ENCODE measurements around the gene FLACC1. TPM values are rescaled to one million over a fixed set of nuclear protein-coding genes. Genes with fewer than 3 reads are reported as not detected.
A peak's percentile ranks its signal among the peaks of the same experiment; 100 is the strongest.
"Not testable (repeated sequence)": the region's sequence is repeated elsewhere in the genome, so short reads cannot be mapped to it uniquely, and the experiment has no call there.

FLACC1 gene
- total RNA-seq, 1 experiment from 2014 or later: not detected

DNA sequence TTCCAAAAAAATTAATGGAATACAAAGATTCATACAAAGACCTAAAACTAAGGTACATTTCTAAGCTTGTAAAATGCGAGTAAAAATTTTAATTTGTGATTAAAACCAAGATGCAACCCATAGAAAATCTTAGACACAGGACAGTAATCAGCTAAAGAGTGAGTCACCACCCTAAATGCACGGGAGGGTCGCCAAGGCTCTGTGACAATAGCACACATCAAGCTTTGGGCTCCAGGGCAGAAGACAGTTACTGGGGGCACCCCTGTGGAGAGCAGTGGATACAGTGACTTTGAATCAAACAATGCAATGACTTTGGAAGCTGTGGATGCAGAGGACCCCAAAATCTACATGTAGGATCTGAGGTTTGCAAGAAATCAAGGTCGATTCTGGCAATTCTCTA lies 7.5 kb downstream of the FLACC1 start:
- no peak for DNase-seq (ENCODE audit: low read depth)

DNA sequence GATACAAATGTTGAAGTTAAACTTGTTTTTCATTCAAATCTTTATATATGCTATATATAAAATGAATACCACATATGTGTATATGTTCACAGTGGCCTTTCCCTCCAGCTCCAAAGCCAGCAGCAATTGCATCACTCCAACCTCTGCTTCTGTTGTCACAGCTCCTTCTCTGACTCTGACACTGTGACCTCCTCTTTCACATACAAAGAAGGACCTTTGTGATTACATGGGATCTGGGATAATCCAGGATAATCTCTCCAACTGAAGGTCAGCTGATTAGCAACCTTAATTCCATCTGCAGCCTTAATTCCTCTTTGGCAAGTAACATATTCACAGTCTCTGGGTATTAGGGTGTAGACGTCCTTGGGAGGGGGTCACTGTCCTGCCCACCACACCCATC lies 8.4 kb downstream of the FLACC1 start:
- no peak for DNase-seq (ENCODE audit: low read depth)

DNA sequence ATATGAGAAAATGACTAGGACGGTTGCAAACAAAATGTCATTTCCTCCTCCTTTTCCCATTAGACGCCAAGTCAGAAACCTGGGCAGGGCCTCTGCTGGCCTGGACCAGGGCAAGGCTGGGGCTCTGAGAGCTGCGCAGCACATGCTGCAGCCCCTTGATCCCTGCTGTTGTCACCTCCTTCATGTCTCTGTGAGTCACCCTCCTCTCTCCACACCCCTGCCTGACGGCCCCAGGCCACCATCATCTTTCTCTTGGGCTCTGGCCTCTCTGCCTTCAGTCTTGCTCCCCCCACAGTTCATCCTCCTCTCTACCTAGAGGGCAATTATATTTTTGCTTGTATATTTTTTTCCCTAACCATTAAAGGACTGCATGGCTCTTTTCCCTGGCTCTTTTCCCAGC lies 10.0 kb downstream of the FLACC1 start:
- no peak for DNase-seq (ENCODE audit: low read depth)

DNA sequence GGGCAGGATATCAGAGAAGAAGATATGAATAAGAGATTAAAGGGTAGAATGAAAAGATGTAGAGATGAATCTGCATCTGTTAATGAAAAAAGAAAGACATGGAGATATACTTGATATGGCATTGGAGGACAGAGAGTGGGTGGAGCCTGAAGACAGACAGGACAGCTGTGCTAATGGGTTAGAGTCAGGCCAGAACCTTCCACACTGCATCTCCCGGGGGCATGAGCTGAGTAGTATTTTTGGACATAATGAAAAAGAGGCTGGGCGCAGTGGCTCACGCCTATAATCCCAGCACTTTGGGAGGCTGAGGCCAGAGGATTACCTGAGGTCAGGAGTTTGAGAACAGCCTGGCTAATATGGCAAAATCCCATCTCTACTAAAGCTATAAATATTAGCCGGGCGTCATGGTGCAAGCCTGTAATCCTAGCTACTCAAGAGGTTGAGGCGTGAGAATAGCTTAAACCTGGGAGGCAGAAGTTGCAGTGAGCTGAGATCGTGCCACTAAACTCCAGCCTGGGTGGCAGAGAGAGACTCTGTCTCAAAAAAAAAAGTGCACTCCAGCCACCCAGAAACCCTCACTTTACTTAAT lies 11.4 kb downstream of the FLACC1 start:
- no peak for DNase-seq (ENCODE audit: low read depth)

DNA sequence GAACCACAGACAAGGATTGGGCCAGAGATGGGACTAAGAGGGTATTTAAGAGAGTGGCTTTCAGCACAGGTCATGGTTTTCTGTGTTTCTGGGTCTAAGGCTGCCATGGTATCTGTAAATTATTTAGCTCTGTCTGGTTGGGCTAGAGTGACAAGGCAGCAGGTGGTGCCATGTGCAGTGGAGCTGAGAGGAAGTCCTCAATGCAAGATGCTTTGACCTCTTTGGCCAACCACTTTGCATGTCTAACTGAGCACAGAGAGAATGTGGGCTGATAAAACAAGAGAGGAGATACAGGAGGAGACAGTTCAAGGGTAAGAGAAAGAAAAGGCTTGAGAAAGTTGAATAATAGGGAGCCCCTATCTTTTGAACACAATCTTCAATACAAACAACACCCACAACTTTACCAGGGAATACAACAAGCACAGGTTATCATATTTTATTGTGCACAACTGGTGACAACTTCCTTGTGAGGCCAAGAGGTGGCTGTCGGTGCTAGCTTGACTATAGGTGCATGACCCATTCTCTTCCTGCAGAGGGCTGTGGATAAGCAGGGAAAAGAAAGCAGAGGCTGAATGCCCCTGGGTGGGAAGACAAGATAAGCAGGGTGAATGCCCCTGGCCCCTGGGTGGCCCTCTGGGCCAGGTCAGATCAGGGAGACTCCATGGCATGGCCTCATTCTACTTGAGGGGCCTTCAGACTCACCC lies 12.3 kb downstream of the FLACC1 start:
- no peak for DNase-seq (ENCODE audit: low read depth)

DNA sequence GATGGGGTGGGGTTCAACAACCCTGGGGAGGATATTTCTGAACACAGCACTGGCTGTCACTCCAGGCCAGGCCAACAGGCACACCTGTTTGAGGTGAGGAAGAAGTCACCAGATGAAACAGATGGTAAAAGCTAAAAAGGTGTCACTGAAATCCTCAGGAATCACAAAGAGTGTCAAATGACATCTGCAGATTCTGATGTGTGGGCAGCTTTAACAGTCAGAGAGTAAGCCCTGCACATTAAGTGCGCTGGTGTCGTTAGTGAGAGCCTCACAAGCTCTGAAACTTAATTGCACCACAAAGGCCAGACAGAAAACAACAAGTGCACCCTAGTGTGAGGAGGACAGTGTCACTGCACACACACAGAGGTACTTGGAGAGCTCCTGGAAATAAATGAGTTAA lies 13.6 kb downstream of the FLACC1 start:
- no peak for DNase-seq (ENCODE audit: low read depth)

DNA sequence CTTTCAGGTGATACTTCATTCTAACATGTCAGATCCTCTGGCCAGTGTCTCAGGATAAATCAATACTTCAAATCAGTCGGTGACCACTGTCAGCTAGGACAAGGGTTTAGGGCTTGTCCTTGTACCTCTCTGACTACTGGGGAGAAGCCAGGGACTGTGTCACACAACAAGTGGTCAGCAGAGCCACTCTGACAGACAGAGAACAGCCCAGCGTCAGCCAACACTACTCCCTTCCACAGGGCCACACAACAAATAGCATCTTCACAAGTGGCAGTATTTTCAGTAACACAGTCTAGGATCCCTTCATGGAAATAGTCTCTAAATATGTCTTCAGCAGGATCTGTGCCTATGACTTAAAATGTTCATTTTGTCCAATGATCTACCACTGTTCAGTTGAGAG lies 14.2 kb downstream of the FLACC1 start:
- no peak for DNase-seq (ENCODE audit: low read depth)

DNA sequence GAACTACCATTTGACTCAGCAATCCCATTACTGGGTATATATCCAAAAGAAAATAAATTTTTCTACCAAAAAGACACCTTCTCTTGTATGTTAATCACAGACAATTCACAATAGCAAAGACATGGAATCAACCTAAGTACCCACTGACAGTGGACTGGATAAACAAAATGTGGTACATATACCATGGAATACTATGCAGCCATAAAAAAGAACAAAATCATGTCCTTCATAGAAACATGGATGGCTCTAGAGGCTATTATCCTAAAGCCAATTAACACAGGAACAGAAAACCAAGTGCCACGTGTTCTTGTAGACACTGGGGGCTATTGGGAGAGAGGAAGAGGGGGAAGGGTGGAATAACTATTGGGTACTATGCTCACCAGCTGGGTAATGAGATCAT lies 27.7 kb downstream of the FLACC1 start:
- DNase-seq (ENCODE audit: low read depth): no peak

DNA sequence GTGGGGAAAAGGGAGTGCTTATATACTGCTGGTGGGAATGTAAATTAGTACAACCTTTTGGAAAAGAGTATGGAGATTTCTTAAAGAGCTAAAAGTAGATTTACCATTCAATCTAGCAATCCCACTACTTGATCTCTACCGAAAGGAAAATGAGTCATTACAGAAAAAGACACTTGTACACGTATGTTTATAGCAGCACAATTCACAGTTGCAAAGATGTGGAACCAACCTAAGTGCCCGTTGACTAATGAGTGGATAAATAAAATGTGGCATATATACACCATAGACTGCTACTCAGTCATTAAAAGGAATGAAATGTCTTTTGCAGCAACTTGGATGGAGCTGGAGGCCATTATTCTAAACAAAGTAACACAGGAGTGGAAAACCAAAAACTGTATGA lies 29.5 kb downstream of the FLACC1 start:
- DNase-seq (ENCODE audit: low read depth): no peak

DNA sequence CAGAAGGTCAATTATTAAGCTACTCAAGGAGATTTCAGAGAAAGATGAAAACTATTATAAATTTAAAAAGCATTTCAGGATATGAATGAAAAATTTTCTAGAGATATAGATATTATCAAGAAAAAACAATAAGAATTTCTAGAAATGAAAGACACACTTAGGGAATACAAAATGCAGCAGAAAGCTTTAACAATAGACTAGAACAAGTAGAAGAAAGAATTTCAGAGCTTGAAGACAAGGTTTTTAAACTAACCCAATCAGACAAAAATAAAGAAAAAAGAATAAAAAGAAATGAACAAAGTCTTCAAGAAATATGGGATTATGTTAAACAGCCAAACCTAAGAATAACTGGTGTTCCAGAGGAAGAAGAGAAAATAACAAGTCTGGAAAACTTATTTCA lies 34.4 kb downstream of the FLACC1 start:
- DNase-seq (ENCODE audit: low read depth): no peak

DNA sequence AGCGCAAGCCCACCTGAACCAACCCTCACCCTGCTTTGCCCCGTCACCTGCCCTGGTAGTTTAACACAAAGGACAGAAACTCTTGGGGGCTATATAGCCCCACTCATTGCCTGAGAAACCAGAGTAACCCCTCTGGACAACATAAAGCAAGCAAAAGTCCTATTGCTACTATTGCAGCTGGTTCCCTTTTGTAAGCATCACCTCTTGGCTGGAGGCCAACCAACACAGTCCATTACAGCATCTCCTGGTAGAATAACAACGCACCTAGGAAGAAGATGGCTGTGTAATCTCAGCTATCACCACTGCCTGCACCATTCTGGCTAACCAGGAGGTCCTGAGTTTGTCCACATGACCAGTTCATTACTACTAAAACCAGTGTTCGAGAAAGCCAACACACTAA lies 36.4 kb downstream of the FLACC1 start:
- peak; percentile 7 for DNase-seq (ENCODE audit: low read depth)

DNA sequence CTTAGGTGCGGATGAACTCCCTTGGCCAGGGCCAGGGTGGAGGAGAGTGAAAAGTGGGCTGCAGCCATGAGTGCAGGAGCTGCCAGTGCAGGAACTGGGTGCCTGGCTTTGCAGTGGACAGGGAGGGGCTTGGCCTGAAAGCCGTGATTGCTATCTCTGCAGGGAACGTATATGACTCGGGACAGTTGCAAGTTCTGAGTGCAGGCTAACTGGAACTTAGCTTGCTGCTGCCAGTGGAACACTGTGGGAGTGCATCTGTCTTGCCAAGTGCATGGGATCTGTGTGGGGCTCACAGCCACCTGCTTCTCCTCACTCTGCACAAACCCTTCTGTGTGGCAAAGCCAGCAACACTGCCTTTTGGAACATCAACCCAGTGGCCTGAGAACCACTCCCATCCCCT lies 36.9 kb downstream of the FLACC1 start:
- DNase-seq (ENCODE audit: low read depth): no peak

DNA sequence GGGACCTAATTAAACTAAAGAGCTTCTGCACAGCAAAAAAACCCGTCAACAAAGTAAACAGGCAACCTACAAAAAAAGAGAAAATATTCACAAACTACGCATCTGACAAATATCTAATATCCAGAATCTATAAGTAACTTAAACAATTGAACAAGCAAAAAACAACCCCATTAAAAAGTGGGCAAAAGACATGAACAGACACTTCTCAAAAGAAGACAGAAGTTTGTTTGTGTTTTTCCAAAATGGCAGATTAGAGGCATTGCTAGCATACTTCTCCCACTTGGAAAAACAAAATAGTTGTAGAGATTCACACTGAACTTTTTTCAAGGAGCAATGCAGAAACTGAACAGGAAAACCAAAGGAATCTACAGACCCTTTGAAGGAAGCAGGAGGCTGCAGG lies 37.6 kb downstream of the FLACC1 start:
- no peak for DNase-seq (ENCODE audit: low read depth)

DNA sequence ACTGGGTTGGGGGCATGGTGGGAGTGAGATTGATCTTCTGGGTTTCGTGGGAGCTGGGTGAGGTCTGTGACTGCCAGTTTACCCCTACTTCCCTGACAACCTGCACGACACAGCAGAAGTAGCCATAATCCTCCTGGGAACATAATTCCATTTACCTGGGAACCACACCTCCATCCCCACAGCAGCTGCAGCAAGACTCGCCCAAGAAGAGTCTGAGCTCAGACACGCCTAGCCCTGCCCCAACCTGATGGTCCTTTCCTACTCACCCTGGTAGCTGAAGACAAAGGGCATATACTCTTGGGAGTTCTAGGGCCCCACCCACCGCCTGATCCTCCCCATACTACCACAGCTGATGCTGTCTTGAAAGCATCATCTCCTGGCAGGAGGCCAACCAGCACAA lies 43.8 kb downstream of the FLACC1 start:
- no peak for DNase-seq (ENCODE audit: low read depth)

DNA sequence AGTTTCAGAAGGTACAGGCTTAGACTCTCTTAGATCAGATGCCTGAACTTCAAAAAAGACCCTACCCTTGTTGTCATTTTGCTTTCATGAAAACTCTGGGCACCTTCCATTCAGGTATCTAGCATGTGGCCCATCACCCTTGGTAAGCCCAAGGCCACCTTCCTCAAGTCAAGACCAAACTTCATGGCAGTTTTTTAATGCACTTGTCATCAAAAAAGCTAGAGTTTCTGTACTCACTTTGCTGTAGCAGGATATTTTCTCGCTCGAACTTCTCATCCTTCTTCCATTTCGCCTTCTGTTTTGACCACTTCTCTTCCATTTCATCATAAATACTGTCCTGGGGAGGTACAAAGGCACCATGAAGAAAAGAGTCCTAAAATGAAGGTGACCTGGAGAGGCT lies 48.2 kb downstream of the FLACC1 start:
- no peak for DNase-seq (ENCODE audit: low read depth)

DNA sequence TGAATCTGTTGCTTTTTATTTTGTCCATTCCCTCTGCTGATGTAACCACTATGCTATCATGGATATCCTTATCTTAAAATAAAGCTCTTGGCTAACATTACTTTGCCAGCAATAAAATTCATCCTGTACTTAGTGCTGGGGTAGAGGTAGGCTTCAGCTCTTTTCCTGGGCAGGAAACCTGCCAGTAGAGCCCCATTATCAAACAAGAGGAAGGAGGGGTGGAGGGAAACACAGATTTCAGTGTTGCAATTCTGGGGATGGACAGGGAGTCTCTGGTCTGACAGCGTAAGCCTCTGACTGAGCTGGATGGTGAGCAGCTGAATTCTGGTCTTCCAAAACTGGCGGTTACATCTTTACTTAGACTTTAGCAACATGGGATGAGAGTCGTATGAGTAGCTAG lies 49.3 kb downstream of the FLACC1 start:
- no peak for DNase-seq (ENCODE audit: low read depth)

DNA sequence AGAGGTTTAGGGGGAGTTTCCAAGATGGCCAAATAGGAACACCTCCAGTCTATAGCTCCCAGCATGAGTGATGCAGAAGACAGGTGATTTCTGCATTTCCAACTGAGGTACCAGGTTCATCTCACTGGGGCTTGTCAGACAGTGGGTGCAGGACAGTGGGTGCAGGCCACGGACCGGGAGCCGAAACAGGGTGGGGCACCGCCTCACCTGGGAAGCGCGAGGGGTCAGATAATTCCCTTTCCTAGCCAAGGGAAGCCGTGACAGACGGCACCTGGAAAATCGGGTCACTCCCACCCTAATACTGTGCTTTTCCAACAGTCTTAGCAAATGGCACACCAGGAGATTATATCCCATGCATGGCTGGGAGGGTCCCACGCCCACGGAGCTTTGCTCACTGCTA lies 57.2 kb downstream of the FLACC1 start:
- not testable (repeated sequence) for DNase-seq (ENCODE audit: low read depth)

DNA sequence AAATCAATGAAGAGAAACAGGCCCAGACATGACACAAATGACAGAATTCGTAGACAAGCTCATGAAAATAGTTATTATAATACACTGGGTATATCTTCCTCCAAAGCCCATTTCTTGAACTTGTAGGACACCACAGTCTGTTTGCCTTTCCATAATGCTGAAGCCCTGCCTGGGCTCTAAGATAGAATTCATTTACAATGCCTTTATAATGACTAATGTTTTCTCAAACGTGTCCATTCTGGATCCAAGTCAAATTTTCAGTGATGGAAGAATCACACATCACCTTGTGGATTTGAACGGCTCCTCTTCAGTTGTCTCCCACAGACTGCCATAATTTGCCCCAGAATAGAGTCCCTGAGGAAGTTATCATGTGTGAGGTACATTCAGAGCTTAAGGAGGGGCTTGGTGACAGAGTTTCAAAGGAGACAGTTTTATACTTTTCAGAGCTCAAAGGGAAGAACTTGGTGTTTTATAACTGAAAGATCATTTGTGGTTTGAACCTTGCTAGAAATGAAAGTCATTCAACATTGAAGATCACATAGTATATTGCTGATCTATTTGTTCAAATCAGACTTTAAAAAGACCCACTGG lies 58.6 kb downstream of the FLACC1 start:
- DNase-seq (ENCODE audit: low read depth): no peak

DNA sequence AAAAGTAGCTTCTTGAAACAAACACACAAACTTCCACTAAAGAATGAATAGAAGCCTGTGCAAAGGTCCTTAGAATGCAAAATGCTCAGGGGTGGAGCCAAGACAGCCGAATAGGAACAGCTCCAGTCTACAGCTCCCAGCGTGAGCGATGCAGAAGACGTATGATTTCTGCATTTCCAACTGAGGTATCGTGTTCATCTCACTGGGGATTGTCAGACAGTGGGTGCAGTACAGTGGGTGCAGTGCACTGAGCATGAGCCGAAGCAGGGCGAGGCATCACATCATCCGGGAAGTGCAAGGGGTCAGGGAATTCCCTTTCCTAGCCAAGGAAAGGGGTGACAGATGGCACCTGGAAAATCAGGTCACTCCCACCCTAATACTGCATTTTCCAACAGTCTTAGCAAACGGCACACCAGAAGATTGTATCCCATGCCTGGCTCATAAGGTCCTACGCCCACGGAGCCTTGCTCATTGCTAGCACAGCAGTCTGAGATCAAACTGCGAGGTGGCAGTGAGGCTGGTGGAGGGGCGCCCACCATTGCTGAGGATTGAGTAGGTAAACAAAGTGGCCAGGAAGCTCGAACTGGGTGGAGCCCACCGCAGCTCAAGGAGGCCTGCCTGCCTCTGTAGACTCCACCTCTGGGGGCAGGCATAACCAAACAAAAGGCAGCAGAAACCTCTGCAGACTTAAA lies 66.5 kb downstream of the FLACC1 start:
- DNase-seq (ENCODE audit: low read depth): not testable (repeated sequence)

DNA sequence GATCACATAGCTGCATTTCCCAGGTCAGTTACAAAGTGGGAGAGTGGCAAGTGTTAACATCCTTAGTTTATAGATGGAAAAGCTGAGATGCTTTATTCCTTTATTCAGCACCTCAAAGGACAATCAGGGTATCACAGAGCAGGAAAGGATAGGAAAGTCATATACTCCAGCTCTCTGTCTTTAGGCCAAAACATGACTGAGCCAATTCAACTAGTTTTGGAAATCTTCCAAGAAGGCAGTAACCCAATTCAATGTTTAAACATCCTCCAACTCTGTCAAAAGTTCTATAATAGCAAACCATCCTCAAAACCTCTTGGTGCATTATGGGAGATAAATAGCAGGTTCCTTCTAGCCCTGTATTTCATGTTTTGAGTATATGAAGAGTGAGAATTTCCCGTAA lies 71.6 kb downstream of the FLACC1 start:
- DNase-seq (ENCODE audit: low read depth): no peak

DNA sequence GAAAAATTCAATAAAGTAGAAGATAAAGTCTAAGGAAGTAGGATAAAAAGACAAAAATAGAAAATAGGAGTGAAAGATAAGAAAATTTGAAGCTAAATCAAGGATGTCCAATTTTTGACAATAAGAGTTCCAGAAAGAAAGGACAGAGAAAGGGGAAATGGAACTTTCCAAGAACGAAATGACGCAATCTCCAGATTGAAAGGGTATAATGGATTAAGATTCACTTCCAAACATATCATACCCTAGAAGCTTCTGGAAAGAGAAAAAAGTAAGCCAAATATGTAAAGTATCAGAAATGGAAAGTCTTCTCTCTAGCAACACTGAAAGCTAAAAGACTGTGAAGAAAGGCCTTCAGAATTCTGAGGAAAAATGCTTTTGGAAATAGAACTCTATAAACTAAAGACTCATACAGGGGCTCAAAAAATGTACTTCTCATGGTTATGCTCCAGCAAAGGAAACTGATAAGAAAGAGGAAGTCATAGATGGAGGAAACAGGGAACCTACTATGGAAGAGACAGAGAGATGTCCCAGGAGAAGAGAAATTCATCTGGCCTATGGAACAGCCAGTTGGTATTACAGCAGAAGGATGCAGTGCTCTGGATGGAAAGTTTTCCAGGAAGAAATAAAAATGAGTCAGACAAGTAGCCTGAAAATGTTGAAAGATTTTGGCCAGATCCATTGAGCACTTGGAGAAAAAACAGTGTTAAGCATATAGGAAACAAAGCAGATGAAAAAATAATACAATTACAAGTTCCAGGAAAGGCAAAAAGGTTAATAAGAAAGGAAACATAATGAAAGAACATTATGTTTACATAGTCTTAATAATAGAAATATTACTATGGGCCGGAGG lies 76.7 kb downstream of the FLACC1 start:
- no peak for DNase-seq (ENCODE audit: low read depth)

DNA sequence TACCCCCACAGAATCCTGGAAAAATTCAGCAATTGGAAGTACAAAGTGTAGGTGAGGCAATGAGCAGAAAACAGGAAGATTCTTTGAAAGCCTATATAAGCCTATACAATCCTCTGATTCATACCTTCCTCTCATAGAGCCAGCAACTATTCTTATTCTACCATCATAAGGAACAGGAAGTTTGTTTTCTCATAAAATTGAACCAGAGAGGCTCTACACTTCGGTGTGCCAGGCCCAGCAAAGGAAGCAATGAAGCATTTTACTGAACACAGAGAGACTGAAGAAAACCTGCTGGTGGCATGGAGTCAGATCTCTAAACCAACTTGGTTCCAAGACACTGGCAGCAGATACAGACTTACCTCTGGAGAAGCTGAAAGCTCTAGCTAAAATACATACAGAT lies 78.1 kb downstream of the FLACC1 start:
- no peak for DNase-seq (ENCODE audit: low read depth)

All from Daoy (cell line).